GM19452 (cell line): ENCODE measurements around the gene SHISAL2A.
A peak's percentile ranks its signal among the peaks of the same experiment; 100 is the strongest.

Experiments
- ATAC-seq: cut with Tn5 transposase; IDR thresholded peaks from one replicate; pipeline ENCODE4 v1.9.1; 2021; ENCODE audit not compliant: unreplicated experiment

SHISAL2A gene

DNA sequence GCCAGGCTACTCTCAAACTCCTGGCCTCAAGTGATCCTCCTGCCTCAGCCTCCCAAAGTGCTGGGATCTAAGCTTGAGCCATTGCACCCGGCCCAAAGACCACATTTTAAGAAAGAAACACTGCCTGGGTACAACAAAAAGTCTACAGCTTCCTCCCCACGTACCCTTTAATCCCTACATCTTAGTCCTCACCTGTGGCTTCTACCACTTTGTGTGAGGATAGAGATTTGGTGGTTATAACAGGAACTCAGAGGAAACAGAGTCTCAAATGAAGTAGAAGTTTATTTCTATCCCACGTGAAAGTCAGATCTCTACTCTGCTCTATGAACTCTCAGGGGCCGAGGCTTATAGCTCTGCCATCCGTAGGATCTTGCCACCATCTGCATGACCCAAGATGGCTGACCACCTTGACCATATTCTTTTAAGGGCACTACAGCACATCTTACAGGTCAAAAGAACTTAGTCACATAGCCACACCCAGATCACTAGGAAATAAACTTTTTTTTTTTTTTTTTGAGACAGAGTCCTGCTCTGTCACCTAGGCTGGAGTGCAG, 17.4 kb upstream of the SHISAL2A start:
- ATAC-seq, result no peak

DNA sequence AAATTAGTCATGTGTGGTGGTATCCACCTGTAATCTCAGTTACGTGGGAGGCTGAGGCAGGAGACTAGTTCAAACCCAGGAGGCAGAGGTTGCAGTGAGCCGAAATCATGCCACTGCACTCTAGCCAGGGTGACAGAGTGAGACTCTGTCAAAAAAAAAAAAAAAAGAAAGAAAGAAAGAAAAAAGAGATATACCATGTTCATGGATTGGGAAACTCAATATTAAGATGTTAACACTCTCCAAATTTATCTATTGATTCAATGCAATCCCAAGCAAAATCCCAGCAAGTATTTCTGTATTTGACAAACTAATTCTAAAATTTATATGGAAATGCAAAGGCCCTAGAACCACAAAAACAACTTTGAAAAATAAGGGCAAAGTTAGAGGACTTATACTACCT, 11.0 kb upstream of the SHISAL2A start:
- no peak for ATAC-seq

DNA sequence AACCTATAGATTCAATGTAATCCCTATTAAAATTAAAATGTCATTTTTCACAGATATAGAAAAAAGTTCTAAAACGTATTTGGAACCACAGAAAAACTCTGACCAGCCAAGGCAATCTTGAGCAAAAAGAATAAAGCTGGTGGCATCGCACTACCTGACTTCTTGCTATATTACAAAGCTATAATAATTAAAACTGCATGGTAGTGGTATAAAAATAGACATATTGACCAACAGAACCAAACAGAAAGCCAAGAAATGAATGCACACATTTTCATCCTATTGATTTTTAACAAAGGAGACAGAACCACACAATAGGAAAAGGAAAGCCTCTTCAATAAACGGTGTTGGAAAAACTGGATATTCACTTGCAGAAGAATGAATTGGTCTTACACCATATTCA, 9.2 kb upstream of the SHISAL2A start:
- ATAC-seq, result no peak

DNA sequence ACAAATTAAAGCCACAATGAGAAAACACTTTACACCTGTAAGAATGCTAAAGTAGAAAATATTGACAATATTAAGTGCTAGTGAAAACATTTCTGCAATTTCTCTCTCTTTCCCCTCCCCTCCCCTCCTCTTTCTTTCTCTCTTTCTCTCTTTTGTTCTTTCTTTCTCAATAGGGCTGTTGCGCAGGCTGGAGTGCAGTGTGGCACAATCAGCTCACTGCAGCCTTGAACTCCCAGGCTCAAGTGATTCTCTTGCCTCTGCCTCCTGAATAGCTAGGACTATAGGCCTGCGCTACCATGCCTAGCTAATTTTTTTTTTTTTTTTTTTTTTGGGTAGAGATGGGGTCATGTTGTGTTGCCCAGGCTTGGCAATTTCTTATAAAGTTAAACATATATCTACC, 5.9 kb upstream of the SHISAL2A start:
- no peak for ATAC-seq

DNA sequence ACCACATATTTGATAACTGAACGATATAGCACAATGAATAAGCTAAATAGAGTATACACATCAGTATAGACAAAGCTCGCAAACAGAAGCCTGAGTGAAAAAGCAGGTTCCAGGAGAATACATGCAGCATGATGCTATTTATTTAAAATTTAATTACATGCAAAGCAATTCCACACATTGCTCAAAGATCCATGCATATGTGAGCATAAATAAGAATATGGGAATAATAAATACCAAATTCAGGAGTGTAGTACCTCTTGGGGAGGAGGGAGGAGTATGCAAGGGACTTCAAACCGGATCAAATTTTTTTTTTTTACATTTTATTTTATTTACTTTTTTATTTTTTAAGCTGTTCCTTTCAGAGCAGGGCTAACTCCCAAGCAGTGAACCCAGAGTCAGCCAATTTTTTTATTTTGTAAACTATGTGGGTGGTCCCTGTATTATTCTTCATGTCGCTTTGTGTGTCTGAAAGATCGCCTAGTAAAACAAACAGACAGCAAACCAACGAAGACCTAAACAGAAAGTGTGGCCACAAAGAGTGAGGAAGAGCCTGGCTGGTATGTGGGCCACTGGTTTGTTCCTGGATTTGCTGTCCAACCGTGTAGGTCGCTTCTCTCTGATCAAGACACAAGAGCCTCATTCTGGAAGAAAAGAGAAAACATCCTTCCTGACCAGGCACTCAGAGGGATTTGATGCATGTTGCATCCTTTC, 4.2 kb upstream of the SHISAL2A start:
- no peak for ATAC-seq

DNA sequence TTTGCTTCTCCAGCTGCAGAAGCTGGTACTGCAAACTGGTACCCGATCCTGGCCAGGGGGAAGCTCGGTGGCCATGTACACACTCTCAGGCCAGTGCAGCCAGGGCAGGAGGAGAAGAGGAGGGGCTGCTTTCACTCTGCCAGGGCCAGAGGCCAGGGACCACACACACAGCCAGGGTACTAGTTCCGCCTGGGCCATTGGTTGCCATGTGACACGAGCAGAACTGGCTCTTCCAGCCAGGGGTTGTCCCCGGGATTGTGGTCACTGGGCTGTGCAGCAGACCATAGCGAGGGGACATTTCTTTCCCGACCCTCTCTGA, 3.7 kb upstream of the SHISAL2A start:
- ATAC-seq, result no peak

DNA sequence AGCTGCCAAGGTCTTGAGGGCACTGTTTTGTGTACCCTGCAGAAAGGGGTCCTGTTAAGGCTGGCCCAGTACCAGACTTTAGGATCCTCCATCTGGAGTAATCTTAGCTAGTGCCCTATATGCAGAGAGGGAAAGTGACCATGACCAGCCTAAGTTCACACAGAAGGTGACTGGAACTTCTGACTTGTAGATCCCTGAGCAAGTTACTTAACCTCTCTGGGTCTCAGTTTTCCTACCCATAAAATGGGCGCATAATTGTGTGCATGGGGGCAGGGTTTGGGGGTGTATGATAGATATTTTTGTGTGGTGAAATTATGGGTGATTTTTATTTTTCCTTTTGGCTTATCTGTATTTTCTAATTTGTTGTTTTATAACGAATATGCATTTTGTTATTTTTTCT, 3.3 kb upstream of the SHISAL2A start:
- no peak for ATAC-seq

DNA sequence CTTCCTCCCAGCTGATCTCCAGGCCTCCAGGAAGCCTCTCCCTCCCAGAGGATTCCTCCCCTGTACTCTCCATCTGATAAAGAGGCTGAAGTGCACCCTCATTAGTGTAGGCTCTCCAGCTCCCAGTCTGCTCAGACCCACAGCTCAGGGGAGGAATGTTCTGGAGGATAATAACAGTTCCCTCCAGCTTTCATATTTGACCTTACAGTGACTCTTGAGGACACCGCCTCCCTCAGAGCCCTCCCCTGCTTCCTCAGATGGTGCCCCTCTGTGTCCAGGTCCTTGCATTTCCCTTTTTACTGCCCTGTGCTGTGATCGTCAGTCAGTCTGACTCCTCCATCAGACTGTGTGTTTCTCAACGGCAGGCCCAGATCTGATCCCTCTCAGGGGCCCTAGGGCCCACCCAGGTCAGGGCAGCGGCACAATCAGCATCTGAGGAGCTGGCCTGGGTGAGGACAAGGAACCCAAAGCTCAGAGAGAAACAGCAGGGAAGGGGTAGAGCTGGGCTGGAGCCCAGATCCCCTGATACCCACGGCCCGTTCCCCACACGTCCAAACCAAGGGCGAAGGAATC, 1.1 kb upstream of the SHISAL2A start:
- ATAC-seq, result no peak

DNA sequence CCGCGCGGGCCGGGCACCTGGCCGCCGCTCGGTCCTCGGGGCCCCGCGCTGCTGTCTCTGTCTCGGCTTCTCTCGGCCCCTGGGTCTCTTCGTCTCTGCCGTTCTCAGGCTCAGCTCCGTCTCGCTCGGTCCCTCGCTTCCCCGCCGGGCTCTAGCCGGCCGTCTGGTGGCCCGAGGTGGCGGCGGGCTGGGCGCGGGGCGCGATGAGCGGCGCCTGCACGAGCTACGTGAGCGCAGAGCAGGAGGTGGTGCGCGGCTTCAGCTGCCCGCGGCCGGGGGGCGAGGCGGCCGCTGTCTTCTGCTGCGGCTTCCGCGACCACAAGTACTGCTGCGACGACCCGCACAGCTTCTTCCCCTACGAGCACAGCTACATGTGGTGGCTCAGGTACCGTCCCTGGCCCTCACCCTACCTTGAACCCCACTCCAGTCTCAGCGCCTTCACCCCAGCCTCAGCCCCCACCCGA, 355 bp downstream of the SHISAL2A start:
- no peak for ATAC-seq

DNA sequence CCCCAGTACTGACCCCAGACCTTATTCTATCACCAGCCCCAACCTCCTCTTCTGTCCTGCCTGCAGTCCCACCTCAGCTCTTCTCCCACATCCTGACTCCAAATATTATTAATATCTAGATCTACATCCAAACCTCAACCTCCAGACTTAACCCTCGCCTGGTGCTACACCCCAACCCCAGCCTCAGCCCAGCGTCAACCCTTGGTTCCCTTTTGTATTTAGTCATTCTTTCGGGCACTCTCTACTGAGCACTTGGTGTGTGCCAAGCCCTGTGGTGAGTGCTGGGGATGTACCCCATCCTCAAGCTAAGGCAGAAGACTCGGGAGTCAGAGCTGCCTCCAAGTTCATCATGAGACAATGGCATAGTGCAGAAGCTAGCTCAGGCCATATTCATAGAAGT, 1.1 kb downstream of the SHISAL2A start:
- no peak for ATAC-seq

DNA sequence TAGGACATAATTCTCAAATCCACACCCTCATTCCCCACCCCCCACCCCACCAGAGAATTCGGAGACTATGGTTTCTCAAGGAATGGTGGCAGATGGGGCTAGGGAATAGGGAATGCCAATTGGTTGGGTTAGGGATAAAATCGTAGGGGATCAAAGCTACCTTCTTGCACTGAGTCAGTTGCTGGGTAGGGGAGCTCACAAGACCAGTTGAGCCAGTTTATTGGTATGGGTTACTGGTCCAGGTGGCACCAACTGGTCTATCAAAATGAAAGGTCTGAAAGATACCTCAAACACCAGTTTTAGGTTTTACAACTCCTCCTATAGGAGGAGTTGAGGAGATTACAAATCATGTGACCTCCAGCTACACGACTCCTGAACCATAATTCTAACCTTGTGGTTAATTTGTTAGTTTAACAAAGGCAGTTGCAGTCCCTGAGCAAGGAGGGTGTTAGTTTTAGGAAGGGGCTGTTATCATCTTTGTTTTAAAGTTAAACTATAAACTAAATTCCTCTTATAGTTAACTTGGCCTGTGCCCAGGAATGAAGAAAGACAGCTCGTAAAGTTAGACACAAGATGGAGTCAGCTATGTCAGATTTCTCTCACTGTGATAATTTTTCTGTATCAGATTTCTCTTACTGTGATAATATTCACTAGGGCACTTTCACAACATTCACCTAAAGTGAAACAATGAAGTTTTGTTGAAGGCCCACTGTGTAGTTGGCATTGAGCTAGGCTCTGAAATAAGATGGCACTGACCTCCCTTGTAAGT, 2.5 kb downstream of the SHISAL2A start:
- ATAC-seq, result no peak

DNA sequence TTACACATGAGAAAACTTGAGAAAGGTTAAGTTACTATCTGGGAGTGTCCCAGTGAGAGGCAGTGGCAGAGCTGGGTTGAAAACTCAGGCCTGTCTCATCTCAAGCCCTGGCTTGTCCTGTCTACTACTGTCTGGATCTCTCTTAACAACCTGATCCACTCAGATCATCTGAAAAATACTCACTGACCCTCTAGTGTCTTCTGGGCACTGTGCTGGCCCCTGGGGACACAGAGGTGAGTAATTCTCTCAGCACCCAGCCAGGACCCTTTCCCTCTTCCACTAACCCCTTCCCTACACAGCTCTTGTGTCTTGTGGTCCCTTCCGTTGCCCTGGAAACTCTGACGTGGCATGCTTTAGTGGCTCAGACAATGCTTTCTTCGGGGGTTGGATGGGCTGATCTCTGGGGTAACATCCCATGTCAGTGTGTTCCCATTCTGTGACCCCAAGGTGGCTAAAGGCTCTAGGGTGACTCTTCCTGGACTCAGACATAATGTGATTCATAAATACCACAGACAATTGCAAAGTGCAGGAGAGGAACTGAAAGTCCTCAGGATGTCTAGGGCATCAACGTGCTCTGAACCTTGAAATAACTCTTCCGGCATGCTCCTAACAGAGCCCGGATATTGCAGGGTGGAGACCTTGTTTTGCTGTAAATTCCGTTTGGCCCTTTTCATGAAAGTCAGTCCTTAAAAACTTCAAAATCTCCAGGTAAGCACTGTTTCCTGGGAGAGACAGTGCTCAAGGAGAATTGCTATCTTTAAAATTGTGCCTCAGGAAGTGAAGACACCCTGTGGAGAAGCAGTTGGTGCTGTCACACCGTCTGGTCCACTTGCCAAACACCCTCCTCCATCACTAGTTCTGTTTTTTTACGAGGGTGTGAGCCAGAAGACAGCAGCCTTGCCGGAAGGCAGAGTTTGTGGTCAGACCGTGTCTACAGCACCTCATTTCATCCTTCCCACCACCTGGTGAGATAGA, 4.0 kb downstream of the SHISAL2A start:
- ATAC-seq, result peak; percentile 72

DNA sequence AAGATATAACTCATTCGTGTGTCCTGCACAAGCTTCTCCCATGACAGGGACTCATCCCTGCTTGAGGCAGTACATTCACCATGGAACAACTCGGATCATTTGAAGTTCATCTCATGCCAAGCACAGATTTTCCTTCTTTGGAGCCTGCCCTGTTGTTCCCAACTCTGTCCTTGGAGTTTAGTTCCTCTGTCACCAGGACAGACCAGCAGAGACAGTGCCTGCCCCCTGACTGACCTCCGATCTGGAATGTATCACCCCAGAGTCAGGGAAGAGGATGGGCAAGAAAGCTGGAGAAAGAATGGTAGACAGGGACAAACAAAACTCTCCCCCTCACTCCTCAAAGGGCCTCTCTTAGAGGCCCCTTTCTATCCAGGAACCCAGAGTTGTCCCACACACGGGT, 5.0 kb downstream of the SHISAL2A start:
- no peak for ATAC-seq

DNA sequence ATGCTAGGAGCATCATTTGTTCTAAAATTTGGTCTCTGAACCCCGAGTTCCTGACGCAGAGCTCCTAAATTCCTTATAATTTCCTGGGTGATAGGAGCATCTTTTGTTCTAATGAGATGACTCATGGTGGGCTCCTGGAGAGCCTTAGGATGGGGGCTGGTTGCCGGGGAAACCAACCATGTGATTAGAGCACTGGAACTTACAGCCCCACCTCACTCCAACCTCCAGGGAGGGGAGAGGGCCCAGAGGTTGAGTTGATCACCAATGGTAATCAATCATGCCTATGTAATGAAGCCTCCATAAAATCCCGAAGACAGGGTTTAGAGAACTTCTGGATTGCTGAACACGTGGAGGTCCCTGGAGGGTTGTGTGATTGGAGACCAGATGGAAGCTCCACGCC, 7.7 kb downstream of the SHISAL2A start:
- ATAC-seq, result no peak

DNA sequence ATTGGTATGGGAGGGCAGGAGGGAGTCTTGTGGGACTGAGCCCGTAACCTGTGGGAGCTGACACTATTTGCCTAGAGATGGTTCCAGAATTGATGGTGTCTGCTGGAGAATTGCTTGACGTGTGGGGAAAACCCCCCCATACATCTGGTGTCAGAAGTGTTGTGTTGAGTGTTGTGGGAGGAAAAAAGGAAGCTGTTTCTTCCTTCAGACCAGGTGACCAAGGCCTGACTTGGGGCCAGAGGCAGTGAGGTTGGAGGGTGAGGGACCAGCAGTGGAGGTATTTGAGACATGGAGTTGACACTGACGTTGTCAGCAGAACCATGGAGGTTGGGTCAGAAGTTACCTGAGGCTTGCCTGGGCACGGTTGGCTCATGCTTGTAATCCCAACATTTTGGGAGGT, 8.3 kb downstream of the SHISAL2A start:
- ATAC-seq, result no peak

DNA sequence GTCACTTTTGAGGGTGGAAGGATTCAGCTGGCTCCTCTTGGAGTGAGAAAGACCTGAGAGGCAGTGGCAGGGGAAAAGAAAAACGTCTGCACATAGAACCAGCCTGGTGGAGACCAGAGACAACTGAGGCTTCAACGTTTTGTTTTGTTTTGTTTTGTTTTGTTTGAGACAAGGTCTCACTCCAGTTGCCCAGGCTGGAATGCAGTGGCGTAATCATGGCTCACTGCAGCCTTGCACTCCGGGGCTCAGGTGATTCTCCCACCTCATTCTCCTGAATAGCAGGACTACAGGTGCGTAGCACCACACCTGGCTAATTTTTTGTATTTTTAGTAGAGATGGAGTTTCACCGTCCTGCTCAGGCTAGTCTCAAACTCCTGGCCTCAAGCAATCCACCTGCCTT, 12.3 kb downstream of the SHISAL2A start:
- no peak for ATAC-seq

DNA sequence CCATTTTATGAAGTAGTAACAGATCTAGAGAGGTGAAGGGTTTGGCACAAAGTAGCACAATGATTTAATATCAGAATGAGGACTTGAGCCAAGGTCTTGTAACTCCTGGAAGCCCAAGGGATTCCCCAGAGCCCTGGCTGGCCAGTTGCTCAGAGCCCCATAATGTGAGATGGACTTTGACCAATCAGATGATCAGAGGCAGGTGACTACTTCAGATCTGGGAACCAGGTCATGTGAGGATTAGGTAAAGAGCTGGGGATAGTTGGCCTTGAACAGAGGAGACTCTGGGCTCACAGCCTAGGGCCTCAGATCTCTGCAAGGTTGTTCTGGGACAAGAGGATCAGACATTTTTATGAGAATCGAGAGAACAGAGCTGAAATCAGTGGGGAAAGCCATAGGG, 18.9 kb downstream of the SHISAL2A start:
- no peak for ATAC-seq

DNA sequence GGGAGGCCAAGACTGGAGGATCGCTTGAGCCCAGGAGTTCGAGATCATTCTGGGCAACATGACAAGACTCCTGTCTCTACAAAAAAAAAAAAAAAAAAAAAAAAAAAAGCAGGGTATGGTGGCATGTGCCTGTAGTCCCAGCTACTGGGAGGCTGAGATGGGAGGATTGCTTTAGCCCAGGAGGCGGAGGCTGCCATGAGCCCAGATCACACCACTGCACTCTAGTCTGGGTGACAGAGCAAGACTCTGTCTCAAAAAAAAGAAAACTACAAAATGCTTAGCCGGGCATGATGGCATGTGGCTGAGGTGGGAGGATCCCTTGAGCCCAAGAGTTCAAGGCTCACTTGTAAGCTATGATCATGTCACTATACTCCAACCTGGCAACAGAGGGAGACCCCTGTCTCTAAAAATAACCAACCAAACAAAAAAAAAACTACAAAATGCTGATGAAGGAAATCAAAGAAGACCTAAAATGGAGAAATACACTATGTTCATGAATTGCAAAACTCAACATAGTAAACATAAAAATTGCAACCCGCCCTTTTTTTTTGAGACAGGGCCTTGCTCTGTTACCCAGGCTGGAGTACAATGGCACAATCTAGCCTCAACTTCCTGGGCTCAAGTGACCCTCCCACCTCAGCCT, 20.4 kb downstream of the SHISAL2A start:
- ATAC-seq, result no peak

DNA sequence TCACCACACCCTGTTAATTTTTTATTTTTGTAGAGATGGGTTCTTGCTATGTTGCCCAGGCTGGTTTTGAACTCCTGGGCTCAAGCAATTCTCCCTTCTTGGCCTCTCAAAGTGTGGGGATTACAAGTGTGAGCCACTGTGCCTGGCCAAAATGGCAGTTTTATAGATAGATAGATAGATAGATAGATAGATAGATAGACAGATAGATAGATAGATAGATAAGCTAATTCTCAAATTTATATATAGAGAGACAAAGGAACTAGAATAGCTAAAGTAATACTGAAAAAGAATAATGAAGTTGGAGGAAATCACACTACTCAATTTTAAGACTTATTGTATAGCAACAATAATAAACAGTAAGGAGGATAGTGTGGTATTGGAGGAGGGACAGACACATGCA, 21.1 kb downstream of the SHISAL2A start:
- ATAC-seq, result no peak

DNA sequence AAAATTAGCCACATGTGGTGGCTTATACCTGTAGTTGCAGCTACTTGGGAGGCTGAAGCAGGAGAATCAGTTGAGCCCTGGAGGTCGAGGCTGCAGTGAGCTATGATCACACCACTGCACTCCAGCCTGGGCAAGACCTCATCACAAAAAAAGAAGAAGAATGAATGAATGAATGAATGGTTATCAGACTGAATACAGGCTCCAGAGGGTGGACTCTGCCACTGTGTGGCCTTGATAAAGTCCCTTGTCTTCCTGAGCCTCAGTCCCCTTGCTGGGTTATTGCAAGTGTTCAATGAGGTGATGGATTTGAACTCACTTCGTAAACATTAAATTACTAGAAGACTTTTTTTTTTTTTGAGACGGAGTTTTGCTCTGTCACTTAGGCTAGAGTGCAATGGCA, 24.7 kb downstream of the SHISAL2A start:
- ATAC-seq, result no peak

DNA sequence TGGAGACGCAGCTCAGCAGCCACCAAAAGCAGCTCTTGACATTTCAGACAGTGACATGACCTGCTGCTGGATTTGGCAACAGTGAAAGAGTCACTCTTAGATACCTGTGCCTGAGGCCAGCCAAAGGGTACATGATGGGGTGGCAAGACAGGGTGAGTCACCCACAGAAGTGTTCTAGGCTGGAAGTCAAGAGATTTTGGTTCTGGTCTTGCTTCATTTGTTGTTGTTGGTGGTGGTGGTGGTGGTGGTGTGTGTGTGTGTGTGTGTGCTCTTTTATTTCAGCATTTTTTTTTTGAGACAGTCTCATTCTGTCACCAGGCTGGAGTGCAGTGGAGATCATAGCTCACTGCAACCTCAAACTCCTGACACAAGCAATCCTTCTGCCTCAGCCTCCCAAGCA, 25.8 kb downstream of the SHISAL2A start:
- no peak for ATAC-seq
